Testis (tissue), 2 donors: ENCODE results near the gene CPTP.

Experiments used
- CTCF ChIP-seq, 3 experiments: fragments of 450-650 bp in 2 of 3; fragments of 200-600 bp in 1 of 3; sonication (generic) in 1 of 3; IDR thresholded peaks; one replicate each; pipeline ENCODE4 v1.5.1; 2016 to 2019; ENCODE audit warnings: antibody characterized with exemption in 3 of 3, mild to moderate bottlenecking in 2 of 3, moderate library complexity in 1 of 3
- POLR2A ChIP-seq: fragments of 450-650 bp; IDR thresholded peaks from one replicate; pipeline ENCODE4 v1.6.1; 2017; ENCODE audit warnings: antibody characterized with exemption, mild to moderate bottlenecking, moderate library complexity

GRCh38 chr1:1309251-1310108 lies 15.1 kb upstream of the CPTP start:
- no peak for TF ChIP-seq CTCF (IDR thresholded peaks at IDR 0.05)
- TF ChIP-seq POLR2A: no peak
